GM18498 (cell line): Measurements from ENCODE around the gene TNP2.

Experiments
- ATAC-seq: cut with Tn5 transposase; IDR thresholded peaks from one replicate; pipeline ENCODE4 v1.9.1; 2021; ENCODE audit warnings: mild to moderate bottlenecking, moderate library complexity; ENCODE audit not compliant: unreplicated experiment

TNP2 gene

DNA sequence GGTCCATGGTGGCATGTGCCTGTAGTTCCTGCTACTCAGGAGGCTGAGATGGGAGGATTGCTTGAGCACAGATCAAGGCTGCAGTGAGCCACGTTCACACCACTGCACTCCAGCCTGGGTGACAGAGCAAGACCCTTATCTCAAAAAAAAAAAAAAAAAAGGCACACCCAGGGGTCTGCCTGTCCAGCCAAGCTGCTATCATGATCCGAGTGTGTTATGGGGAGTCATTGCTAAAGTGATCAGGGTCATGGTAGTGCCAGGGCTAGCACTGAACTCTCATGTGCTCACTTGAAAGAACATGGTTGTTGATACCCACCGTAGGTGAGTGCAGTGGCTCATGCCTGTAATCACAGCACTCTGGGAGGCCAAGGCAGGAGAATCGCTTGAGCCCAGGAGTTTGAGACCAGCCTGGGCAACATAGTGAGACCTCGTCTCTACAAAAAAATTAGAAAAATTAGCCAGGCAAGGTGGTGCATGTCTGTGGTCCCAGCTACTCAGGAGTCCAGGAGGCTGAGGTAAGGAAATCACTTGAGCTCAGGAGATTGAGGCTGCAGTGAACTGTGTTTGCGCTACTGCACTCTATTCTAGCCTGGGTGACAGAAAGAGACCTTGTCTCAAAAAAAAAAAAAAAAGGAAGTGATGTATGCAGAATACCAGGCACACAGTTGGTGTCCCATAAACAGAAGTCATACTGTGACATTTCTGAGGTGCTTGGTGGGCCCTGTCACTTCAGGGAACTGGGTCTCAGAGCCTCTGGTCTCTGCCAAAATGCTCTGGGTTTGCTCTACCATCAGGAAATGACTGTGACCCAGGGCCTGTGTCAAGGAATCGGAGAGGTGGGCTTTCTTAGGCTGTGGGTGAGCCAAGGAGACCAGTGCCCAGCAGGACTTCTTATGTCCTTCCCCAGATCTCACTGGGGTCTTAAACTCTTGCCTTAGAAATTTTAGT is 9.8 kb upstream of the TNP2 start:
- no peak for ATAC-seq

DNA sequence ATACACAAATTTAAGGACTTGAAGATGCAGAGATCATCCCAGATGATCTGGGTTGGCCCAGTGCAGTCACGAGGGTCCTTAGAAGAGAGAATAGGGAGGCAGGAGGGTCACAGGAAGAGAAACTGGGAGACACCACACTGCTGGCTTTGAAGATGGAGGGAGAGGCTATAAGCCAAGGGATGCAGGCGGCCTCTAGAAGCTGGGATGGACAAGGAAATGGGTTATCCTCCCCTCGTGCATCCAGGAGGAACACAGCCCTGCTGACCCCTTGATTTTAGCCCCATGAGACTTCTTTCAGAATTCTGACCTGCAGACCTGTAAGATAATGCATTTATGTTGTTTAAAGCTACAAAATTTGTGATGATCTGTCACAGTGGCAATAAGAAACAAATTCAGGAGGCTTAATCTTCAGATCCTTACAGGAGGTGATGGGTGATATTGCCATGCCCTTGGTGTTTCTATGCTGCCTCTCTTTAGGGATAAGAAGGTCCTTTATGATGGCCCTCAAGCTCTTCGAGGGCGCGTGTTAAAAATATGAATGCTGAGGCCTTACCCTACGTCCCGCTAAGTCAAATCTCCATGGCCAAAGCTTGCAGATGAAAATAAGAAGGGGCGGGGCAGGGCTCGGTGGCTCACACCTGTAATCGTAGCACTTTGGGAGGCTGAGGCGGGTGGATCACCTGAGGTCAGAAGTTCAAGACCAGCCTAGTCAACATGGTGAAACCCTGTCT is 8.6 kb upstream of the TNP2 start:
- no peak for ATAC-seq

DNA sequence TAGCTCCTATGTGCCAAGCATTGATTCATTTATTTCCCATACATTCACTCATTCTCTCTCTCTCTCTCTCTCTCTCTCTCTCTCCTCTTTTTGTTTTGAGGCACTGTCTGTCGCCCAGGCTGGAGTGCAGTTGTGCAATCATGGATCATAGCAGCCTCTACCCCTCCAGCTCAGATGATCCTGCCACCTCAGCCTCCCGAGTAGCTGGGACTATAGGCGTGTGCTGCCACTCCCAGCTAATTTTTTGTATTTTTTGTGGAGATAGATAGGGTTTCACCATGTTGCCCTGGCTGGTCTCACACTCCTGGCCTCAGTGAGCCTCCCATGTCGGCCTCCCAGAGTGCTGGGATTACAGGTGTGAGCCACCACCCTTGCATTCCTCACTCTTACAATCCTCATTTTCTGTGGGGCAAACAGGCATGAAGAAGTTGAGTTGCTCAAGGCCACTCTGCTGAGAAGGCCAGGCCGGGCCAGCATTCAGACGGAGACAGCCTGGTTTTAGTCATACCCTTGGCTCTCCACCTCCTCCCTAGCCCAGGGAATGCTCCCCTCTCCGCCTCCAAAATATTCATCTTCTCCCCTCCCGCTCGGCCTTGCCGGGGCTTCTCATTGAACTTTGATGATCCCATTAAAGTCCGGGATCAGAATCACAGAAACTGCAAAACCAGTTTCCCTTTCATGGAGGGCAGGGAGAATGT is 7.9 kb upstream of the TNP2 start:
- ATAC-seq = no peak

DNA sequence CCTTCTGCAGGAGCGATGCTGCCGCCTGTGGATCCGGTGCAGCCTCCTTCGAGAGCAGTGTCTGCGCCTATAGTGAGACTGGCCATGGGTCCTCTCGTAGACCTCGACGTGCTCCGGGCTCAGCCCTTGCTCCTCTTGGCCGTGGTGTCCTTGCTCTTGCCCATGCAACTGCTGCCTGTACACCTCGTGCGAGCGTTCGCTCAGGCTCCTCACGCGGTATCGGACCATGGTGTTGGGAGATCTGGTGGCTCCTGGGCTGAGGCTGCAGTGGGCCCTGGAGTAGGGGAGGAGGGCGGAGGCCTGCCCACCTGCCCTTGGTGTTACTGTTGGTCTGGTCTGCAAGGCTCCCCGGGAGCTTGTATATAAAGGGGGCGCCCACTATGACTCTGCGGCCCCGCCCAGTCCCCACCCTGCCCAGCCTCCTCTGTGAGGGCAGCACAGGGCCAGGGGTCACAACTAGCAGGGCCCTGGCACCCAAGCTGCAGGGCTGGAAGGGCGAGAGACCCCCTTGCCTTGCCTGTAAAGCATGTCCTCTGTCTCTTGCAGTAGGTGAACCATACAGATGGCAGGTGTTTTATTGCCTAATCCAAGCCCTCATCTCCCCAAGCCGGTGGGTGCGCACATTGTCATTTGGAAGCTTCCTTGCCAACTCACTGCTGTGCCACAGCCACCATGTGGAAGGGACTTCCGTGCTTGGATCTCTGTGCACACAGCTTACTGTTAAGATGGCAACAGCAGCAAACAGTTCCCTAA is 7.2 kb upstream of the TNP2 start, which contains the start of gene PRM2:
TSS of gene PRM2 (minus strand) at position 338 of the 753 bp plus-strand sequence. CDS start at position 228, 110 bp downstream.
- no peak for ATAC-seq

DNA sequence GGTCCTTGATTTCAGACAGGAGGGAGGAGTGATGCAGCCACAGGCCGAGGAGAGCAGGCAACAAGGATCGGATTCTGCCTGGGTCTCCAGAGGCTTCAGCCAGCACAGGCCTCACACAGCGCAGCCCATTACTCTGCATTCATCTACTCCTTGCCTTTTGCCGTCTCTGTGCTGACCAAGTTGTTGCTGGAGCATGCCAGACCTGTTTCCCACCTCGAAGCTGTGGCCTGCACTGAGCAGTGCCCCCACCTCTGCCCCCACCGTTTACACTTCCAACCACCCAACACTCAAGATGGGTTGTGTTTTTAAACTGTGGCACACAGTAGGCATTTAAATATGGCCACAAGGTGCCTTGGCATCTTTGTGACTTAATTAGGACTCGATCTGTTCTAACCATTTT is 5.8 kb upstream of the TNP2 start:
- ATAC-seq = no peak

DNA sequence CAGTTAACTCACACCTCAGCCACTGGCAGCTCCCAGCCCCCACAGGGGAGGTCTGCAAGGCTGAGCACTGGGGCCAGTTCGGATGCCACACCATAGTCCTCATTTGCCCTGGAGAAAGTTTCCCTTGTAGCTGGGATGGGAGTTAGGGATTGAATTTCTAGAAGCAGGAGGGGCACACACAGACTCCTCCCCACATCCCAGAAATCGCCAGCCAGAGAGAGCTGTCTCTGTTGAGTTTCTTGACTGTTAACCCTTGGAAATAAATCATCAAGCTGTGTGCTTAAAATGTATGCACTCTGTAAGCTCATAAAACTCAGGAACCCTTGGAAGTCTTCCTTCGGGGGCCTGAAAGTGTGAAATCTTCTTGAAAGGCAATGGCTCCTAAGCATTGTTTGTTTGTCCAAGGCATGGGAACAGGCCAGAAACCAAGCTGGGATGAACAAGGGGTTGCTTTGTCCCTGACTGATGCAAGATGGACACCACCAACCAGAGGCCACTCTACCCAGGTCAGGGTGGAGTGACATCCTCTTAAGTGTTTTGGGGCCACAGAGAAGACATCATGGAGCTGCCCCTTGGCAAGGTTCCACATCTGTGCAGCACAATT is 4.7 kb upstream of the TNP2 start:
- no peak for ATAC-seq

DNA sequence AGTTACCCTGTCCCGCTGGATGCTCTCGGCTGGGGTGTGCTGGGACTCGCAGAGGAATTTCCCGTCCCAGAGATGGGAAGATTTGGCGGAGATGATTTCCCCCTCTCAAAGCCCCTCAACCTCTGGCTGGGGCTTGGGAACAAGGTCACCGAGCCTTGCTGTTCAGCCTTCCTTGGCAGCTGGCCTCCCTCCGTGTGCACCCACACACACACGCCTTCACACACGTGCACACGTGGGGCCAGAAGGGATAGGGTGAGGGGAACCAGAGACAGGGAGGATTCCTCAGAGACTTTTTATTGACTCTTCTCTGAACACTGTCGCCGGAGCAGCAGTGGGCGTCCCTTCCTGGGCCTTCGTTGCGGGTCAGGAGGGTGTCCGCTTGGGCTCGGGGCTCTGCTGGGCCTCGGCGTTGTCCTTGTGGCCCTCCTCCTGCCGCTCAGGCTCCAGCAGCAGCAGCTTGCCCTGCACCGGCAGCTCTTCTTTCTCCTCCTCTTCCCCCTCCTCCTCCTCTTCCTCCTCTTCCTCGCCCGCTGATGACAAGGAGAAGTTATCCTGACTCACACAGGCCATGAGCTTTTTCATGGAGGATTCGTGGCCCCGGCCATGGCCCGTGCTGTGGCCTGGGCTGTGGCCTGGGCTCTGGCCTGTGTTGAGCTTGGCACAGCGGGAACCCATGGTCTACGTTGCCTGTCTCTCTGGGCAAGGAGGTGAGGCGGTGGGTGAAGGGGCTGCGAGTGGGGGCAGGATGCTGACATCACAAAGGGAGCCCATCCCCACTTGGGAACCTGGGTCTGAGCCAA is 4.0 kb upstream of the TNP2 start, which contains the start of gene PRM3:
TSS of gene PRM3 (minus strand) at position 709 of the 800 bp plus-strand sequence. CDS start at position 675, 34 bp downstream.
- ATAC-seq = no peak

DNA sequence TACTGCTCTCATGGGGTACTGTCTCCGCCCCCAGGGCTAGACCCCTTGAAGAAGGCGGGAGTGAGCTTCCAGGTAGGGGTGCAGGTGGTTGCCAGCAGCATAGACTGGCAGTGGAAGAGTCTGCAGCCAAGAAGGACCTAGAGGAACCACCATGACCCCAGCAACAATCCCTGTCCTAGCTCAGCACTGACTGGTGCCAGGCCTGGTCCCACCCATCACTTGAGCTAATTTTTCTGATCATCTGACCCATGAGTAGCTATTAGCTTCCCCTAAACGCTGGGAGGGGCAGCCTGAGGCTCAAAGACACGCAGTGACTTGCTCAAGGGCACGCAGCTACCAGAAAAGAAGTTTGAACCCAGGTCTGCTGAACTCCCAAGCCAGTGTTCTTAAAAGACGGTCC is 3.4 kb upstream of the TNP2 start:
- no peak for ATAC-seq

DNA sequence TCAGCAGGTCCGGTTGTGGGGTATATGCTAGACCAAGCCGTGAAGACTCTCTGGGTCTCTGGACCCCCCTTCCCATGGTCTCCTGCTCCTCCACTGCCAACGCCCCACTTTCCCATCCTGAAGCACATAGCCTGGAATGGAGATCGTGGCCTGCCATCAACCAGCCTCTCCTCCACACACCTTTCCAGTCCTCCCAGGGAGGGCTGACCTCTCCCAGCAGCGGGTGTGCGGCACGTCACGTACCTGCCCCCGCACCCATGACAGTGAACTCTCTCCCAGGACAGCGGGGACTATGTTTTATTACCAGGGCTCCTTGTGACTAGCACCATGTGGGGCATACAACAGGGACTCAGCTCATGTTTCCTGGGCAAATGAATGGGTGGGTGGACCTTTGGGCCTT is 2.5 kb upstream of the TNP2 start:
- no peak for ATAC-seq

DNA sequence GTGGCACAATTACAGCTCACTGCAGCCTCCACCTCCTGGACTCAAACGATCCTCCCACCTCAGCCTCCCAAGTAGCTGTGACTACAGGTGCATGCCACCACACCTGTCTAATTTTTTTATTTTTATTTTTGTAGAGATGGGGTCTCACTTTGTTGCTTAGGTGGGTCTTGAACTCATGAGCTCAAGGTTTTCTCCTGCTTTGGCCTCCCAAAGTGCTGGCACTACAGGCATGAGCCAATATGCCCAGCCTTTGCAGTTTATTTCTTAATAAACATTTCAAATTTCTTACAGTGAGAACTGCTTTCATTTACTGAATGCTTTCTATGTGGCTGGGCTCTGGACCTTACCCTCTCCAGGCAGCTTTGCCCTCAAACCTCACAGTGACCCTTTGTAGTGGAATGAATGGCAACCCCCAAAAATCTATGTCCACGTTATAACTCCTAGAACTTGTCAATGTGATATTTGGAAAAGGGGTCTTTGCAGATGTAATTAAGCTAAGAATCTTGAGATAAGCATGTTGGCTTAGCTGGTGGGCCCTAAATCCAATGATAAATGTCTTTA is 1.6 kb upstream of the TNP2 start:
- ATAC-seq = no peak

DNA sequence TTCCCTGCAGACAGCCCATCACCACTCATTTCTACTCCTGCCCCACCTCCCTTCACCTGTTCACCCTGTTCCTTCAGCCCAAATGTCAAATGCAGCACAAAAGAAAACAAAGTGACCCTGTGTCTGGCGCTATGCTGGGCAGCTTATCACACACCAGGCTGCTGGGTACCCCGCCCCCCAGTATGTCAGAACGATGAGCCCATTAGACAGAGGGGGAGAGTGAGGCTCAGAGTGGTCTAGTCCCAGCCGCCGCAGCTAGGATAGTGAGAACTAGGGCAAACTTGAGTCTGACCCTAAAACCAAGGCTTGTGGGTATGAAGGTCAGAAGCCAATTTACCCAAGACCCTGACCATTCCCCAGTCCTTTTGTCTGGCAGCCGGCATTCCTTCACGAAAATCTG is 4.0 kb downstream of the TNP2 start:
- no peak for ATAC-seq

DNA sequence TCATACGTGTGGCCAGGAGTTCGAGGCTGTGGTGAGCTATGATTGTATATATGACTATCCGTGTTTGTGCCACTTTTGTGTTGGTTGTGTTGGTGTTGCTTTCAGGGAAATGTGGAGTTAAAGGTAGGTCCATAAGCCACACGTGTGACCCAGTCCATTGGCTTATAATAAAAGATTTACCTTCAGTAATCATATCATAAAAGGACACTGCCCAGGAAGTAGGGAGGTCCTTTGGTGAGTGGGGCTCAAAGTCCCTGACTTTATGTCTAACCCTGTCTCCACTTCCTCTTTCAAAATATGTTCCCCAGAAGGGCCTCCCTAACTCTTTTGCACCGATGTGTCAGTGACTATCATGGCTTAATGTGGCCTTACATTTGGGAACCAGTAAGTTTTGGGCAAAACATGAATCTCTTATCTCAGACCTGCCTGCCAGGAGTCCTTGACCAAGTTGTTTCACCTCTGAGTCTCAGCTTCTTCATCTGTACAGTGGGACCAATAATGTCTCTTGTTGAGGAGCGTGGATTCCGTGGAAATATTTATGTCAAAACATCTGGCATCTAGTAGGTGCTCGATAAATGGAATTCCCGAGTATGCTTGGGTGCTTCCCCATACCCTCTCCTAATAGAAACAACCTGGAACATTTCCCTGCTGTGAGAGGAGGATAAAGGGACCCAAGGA is 4.8 kb downstream of the TNP2 start:
- ATAC-seq = no peak

DNA sequence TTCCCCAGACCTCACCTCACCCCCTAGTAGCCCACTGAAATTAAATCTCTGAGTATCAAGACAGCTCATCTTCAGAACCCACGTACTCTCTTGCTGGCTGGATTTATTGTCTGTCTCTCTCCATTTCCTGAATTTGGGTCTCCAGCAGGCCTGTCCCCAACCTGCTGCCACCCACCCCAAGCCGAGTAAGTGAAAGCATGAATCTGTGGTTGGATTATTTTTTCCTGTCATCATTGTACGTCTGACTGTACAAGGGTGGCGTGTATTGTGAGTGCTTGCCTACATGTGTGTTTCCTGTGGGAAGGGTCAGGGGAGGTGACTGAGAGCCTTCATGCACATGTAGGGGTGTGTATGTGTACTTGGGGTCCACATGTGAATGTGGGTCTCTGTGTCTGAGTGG is 5.4 kb downstream of the TNP2 start:
- no peak for ATAC-seq

DNA sequence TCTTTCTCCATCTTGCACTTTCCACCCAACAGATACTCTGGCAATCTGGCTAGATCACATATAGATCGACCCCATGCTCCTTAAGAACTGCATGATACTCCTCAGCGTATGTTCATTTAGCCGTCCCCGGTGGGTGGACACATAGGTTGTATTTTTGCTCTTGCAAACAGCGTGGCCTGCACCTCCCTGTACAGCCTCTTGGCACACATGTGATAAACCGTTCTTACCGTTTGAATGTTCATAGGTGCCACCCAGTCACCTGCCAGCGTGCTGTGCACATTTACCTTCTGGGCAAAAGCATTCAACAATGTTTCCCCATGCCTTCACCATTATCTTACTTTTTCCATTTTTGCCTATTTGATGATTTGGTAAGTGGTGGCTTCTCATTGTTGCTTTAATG is 6.2 kb downstream of the TNP2 start:
- ATAC-seq = no peak

DNA sequence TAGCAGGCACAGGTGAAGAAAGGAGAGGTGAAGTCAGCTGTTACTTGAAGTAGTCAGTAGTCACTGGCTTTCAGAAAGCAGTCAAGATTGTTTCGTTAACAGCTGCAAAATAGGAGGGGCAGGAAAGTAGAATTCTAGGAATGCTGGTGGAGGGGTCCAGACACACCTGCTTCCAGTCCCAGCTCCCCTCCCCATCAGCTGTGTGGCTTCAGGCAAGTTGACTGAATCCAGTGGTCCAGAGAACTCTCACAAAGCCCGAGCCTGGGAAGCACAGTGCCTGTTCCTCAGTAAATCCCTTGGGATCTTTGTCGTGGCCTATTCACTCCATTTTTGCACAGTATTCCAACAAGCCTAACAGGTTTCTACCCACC is 8.5 kb downstream of the TNP2 start:
- ATAC-seq = no peak

DNA sequence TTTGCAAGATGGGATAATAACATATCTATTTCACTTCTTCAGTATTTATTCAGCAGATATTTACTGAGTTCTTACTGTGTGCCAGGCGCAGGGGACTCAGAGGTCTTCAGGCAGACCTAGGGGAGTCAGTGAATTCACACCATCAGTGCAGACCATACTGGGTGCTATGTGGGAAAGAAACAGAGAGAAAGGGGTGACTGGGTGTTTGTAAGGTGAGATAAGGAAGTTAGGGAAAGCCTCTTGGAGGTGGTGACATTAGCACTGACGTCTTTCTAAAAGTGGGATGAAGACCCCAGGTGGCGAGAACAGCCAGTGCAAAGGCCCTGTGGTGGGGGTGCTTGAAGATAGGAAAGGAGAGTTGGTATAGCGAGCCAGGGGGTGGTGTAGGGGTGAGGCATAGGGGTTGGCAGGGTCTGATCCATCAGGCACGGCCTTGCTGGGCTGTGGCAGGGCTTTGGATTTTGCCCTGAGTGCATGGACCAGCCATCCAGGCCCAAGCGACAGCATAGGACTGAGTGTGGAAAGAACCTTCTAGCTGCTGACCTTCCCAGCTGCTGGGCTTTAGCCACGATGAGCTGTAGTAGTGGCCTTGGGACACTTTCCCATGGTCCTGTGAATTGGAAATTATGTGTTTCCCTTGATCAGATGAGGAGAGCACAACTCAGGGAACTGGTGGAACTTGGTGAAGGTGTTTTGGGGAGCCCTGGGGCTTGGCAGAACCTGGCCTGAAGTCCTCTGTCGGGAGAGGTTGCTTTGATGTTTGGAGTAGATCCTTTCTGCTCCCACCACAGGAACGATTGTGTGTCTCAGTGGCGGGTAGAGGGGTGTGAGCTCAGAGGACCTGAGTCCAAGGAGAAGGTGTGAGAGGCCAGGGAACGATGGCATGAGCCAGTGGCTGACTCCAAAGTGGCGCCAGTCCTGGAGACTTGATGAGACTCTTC is 9.2 kb downstream of the TNP2 start:
- ATAC-seq = no peak
